ENCODE measurements around the gene GAK.

DNA sequence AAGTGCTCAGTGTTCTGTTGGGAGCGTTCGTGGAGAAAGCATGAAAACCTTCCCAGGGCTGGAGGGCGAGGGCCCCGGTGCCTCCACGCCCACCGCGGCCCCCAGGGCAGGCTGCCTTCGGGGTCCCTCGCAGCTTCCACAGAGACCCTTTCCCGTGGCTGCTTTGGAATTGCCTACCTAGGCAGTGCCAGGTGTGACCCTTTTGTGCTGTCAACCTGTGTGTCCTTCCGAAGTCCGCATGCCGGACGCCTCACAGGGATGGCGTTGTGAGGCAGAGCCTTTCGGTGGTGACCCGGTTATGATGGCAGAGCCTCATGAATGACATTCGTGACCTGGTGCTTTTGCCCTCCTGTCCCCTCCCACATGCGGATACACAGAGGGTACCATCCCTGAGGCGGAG is 17.5 kb upstream of the GAK start:
- no peak for TF ChIP-seq EZH2 (IDR thresholded peaks at IDR 0.05; ENCODE audit: low read length)
- TF ChIP-seq, protein P1, sequence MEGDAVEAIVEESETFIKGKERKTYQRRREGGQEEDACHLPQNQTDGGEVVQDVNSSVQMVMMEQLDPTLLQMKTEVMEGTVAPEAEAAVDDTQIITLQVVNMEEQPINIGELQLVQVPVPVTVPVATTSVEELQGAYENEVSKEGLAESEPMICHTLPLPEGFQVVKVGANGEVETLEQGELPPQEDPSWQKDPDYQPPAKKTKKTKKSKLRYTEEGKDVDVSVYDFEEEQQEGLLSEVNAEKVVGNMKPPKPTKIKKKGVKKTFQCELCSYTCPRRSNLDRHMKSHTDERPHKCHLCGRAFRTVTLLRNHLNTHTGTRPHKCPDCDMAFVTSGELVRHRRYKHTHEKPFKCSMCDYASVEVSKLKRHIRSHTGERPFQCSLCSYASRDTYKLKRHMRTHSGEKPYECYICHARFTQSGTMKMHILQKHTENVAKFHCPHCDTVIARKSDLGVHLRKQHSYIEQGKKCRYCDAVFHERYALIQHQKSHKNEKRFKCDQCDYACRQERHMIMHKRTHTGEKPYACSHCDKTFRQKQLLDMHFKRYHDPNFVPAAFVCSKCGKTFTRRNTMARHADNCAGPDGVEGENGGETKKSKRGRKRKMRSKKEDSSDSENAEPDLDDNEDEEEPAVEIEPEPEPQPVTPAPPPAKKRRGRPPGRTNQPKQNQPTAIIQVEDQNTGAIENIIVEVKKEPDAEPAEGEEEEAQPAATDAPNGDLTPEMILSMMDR (optimal IDR thresholded peaks at IDR 0.05 in 1 of 3, IDR thresholded peaks at IDR 0.05 in 1 of 3, conservative IDR thresholded peaks at IDR 0.05 in 1 of 3; ENCODE audit: extremely low read depth in 1 of 3, insufficient read depth in 2 of 3, low read length in 3 of 3), result no peak

All from keratinocyte (primary cell).